Activated naive CD8-positive, alpha-beta T cell treated with anti-CD3 and anti-CD28 coated beads for 36 hours (primary cell): Measurements from ENCODE around the gene SMOC2. TPM values are rescaled to one million over a fixed set of nuclear protein-coding genes. Genes with fewer than 3 reads are reported as not detected.

Experiments
- DNase-seq: peaks from one replicate; pipeline ENCODE4 v3.0.0; 2021
- H3K27ac Mint-ChIP-seq: one replicate; pipeline ENCODE4 v1.8.0; 2022; ENCODE audit warnings: mild to moderate bottlenecking, moderate library complexity, mixed read lengths
- H3K27me3 Mint-ChIP-seq: one replicate; pipeline ENCODE4 v1.8.0; 2022; ENCODE audit warnings: mild to moderate bottlenecking, mixed read lengths
- H3K36me3 Mint-ChIP-seq: one replicate; pipeline ENCODE4 v1.8.0; 2021; ENCODE audit warnings: mild to moderate bottlenecking, mixed read lengths
- H3K4me1 Mint-ChIP-seq: one replicate; pipeline ENCODE4 v1.8.0; 2021; ENCODE audit warnings: mixed read lengths
- H3K4me3 Mint-ChIP-seq: one replicate; pipeline ENCODE4 v1.8.0; 2022; ENCODE audit warnings: mild to moderate bottlenecking, moderate library complexity, mixed read lengths
- H3K9me3 Mint-ChIP-seq: one replicate; pipeline ENCODE4 v1.8.0; 2022; ENCODE audit warnings: mixed read lengths
- total RNA-seq, 2 experiments: library from RNA; stranded (reverse); gene quantifications; one replicate each; pipeline ENCODE4 v1.2.3, GENCODE V29; 2021

The SMOC2 gene, protein sequence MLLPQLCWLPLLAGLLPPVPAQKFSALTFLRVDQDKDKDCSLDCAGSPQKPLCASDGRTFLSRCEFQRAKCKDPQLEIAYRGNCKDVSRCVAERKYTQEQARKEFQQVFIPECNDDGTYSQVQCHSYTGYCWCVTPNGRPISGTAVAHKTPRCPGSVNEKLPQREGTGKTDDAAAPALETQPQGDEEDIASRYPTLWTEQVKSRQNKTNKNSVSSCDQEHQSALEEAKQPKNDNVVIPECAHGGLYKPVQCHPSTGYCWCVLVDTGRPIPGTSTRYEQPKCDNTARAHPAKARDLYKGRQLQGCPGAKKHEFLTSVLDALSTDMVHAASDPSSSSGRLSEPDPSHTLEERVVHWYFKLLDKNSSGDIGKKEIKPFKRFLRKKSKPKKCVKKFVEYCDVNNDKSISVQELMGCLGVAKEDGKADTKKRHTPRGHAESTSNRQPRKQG
- not detected for total RNA-seq

DNA sequence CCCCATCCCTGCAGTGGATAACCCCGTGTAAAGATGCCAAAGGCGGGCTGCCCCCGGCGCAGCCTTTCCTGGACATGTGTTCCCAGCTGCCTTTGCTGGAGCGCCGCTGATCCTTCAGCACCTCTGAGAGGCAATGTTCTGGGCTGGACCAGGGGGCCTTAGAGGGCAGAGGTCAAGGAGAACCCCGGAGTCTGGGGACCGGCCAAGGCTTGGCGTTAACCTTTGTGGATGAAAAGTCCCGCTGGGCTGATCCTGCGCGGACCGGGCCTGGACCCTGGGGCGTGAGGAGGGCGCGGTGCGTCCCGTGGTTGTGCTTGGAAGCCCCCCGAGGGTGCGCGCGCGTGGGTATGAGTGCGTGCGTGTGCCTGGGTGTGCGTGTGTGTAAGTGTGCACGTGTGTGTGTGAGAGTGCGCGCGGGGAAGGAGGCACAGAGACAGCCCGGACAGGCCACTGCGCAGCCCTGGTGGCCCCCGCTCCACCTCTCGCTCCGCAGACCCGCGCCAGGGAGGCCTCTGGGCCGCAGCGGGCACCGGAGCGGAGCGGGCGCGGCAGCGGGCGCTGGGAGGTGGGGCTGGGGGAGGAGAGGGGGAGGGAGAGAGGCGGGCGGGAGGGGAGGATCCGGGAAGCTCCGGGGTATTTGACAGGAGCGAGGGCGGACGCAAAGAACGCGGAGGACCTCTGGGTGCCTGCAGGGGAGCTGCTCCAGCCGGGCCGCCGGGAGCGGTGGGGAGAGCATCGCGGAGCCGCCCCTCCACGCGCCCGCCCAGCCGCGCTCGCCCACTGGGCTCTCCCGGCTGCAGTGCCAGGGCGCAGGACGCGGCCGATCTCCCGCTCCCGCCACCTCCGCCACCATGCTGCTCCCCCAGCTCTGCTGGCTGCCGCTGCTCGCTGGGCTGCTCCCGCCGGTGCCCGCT is at the start of gene SMOC2:
Gene SMOC2 (plus strand): TSS at position 665 of the 914 bp plus-strand sequence. CDS start 187 bp downstream, at position 852.
- Mint-ChIP-seq H3K4me1 (no peaks in the 10 kb centered on the region), H3K9me3 (no peaks in the 10 kb centered on the region), H3K27me3 (peaks cover 75% of the 10 kb centered on the region), H3K36me3 (no peaks in the 10 kb centered on the region), H3K4me3 (no peak within 1 kb of the TSS), H3K27ac (no peak within 1 kb of the TSS)
- DNase-seq, result no peak

DNA sequence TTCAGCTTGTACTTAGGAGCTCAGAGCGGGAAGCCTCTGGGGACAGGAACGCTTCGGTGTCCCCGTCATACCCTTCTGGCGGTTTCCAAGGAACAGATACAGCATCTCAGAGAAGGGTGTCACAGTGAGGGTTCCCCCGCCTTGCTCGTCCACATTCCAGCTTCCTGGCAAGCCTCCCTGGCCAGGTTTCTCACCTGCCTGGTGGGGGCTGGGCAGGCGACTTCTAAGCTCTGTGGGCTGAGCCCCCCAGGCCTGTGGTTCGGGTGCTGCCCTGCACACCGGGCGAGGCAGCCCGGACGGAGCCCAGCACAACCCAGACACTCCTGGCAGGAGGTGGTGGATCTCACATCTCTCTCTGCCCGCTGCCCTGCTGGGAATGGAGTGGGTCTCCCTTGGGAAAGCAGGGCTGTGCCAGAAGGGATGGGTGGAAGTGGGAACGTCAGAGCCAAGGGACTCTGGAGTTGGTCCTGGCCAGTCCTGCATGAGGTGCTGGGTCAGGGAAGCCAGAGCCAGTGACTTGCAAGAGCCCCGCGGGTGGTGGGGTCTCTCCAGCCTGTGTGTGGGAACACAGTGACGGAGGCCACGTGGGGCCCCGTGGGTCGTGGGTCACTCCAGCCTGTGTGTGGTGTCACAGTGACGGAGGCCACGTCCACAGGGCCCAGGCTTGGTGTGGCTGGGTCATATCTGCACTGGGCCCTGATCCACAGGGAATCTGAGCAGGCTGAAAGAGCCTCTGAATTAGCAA is 47.7 kb upstream of the SMOC2 start:
- H3K4me3 Mint-ChIP-seq, result no peak overlapping the region
- peaks cover 9% of the 10 kb centered on the region for H3K27me3 Mint-ChIP-seq
- no peak overlapping the region for H3K27ac Mint-ChIP-seq
- H3K4me1 Mint-ChIP-seq, result no peaks in the 10 kb centered on the region
- no peak for DNase-seq
- H3K36me3 Mint-ChIP-seq, result no peaks in the 10 kb centered on the region
- no peaks in the 10 kb centered on the region for H3K9me3 Mint-ChIP-seq

DNA sequence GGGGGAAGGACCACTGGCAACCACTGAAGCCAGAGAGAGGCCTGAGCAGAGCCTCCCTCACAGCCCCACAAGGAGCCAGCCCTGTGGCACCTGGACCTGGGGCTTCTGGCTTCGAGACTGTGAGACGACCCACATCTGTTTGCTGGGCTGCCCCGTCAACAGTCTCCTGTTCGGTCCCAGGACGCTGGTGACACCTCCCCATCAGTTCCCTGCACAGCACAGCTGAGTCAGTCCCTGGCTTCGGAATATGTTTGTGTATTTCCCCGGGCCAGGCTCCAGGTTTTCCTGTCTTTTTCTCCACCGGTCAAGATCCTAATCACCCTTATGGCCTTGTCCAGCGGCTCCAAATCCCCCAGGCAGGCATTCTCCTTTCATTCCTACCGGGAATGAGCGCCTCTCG is 46.4 kb upstream of the SMOC2 start:
- Mint-ChIP-seq H3K4me3 (no peak overlapping the region), H3K9me3 (no peaks in the 10 kb centered on the region), H3K27ac (no peak overlapping the region), H3K4me1 (no peaks in the 10 kb centered on the region), H3K27me3 (peaks cover 9% of the 10 kb centered on the region), H3K36me3 (no peaks in the 10 kb centered on the region)
- DNase-seq, result no peak

DNA sequence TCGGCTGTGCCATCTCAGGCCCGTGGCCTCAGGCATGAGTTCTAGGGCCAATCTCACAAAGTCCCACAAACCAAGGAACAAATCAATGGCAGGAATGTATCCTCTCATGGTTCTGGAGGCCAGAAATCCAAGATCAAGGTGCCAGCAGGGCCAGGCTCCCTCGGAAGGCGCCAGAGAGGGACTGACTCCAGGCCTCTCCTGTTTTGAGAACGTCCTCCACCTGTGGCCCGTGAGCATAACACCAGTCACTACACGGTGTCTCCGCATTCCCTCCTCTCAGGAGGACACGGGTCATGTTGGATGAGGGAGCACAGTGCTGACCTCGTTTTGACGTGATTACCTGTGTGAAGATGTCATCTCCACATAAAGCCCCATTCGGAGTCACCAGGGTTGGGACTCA is 45.0 kb upstream of the SMOC2 start:
- H3K27me3 Mint-ChIP-seq, result peaks cover 9% of the 10 kb centered on the region
- no peak overlapping the region for H3K27ac Mint-ChIP-seq
- H3K4me3 Mint-ChIP-seq, result no peak overlapping the region
- no peaks in the 10 kb centered on the region for H3K36me3 Mint-ChIP-seq
- no peaks in the 10 kb centered on the region for H3K9me3 Mint-ChIP-seq
- no peaks in the 10 kb centered on the region for H3K4me1 Mint-ChIP-seq
- DNase-seq, result no peak

DNA sequence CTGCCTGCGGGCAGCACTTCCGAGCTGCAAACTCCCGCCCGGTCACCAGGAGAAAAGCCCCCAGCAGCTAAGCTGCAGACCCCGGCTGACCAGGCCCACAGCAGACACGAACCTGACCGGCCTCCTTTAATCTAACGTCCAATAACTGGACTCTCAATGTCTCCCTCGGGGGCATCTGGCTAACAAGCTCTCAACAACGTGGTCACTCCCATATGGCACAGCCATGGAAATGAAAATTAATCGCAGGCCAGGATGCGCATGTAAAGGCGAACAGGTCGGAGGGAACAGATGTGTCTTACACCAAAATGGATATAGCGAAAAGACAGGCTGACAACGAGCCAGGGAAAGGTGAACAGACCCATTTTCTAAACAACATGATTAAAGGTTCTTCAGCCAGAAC is 44.4 kb upstream of the SMOC2 start:
- H3K27me3 Mint-ChIP-seq, result peaks cover 9% of the 10 kb centered on the region
- no peaks in the 10 kb centered on the region for H3K36me3 Mint-ChIP-seq
- no peaks in the 10 kb centered on the region for H3K4me1 Mint-ChIP-seq
- DNase-seq, result no peak
- H3K27ac Mint-ChIP-seq, result no peak overlapping the region
- H3K4me3 Mint-ChIP-seq, result no peak overlapping the region
- H3K9me3 Mint-ChIP-seq, result no peaks in the 10 kb centered on the region

DNA sequence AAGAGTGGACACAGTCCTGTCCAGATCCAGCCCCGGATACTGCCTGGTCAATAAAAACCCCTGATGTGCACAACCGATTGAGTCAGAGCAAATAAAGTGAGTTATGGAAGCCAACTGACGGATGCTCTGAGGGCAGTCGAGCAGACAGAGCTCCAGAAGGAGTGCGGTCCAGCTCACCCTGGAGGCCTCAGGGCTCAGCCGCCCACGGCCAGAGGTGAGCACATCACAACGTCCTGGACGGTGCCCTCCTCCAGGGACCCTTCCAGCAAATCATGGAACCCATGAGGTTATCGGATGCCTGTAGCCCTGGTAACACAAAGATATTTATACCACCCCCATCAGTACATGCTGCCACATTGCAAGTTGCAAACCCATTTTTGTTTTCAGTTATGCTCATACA is 44.0 kb upstream of the SMOC2 start:
- DNase-seq, result no peak
- Mint-ChIP-seq H3K4me1 (no peaks in the 10 kb centered on the region), H3K4me3 (no peak overlapping the region), H3K9me3 (no peaks in the 10 kb centered on the region), H3K36me3 (no peaks in the 10 kb centered on the region), H3K27me3 (peaks cover 8% of the 10 kb centered on the region), H3K27ac (no peak overlapping the region)

DNA sequence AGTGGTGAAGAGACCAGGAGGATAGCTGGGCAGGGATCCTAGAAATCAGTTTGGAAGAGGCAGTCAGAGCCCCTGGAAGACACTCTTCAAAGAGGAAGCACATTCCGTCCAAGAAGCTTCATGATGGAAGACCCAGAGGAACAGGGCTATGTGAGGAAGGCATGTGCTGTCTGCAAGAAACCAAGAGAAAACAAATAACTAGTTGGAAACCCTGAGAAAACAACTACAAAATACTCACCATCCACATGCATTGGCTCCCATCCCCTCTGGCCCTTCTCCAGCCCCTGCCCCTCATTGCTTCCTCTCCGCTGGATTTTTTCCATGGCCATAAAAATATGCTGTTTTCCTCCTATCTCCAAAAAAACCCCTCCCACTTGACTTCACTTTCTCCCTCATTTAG is 40.9 kb upstream of the SMOC2 start:
- Mint-ChIP-seq H3K4me3 (no peak overlapping the region), H3K36me3 (no peaks in the 10 kb centered on the region), H3K27ac (no peak overlapping the region), H3K9me3 (no peaks in the 10 kb centered on the region), H3K27me3 (no peaks in the 10 kb centered on the region), H3K4me1 (no peaks in the 10 kb centered on the region)
- no peak for DNase-seq

DNA sequence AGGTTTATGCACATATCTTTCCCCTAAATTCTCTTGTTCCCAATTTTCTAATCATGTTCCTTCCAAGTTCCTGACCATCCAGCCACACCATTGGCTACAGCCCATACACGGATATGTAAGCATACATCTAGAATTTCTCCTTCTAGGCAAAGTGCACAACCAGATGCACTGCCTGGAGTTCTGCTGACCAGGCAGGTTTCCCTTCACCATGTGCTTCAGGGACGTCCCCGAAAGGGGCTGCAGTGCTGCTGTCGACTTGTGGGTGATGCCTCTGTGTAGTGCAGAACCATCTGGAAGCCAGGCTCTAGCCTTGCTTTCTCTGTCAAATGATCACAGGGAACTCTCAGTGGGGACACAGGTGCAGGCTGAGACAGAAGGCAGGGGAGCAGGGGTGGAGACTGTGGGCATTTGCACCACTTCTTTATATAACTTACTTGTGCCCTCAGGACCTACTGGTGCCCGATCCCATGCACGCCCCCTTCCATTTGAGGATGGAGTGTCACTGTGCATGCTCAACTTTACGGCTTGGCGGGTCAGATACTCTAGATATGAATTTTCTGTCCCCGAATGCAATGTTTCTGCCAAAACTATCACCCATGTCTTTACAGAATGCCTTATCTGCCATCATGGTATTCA is 37.5 kb upstream of the SMOC2 start:
- no peak overlapping the region for H3K4me3 Mint-ChIP-seq
- H3K27ac Mint-ChIP-seq, result no peak overlapping the region
- H3K9me3 Mint-ChIP-seq, result no peaks in the 10 kb centered on the region
- no peaks in the 10 kb centered on the region for H3K36me3 Mint-ChIP-seq
- no peaks in the 10 kb centered on the region for H3K27me3 Mint-ChIP-seq
- no peak for DNase-seq
- H3K4me1 Mint-ChIP-seq, result no peaks in the 10 kb centered on the region

DNA sequence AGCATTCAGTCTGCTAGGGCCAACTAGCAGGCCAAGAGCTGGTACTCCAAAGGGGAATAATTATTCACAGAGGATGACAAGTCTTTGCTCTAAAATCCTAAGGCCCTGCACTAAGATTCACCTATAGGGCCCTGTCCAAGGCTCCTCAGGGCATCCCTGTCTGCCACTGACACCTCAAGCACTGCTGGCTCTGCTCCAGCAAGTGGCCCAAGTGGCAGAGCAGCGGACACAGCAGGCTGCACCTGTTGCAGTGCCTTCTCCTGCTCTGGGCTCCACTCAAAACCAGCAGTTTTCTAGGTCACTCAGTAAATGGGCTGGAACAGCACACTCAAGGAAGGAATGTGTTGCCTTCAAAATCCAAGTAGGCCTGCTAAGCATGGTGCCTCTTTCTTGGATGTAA is 36.4 kb upstream of the SMOC2 start:
- Mint-ChIP-seq H3K4me1 (no peaks in the 10 kb centered on the region), H3K9me3 (no peaks in the 10 kb centered on the region), H3K27me3 (no peaks in the 10 kb centered on the region)

DNA sequence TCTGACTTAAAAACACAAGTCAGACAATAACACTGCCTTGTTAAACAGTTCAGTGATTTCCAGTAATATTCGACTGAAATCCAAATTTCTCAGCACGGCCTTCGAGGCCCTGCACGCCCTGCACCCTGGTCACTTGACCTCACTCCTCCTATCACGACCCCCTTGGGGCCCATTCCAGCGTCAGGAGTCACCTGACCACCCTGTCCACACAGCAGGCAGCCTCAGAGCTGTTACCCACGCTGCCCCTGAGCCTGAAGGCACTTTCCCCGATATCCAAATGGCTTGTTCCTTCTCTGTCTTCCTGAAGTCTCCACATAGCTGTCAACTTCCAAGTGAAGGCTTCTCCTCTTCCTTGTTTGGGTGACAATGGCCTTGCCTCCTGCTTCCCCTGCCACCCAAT is 33.1 kb upstream of the SMOC2 start:
- no peaks in the 10 kb centered on the region for H3K36me3 Mint-ChIP-seq
- no peak for DNase-seq
- no peaks in the 10 kb centered on the region for H3K4me1 Mint-ChIP-seq
- H3K27me3 Mint-ChIP-seq, result no peaks in the 10 kb centered on the region
- no peak overlapping the region for H3K4me3 Mint-ChIP-seq
- H3K9me3 Mint-ChIP-seq, result no peaks in the 10 kb centered on the region
- H3K27ac Mint-ChIP-seq, result no peak overlapping the region

More for the DNA sequence above, 36.4 kb upstream of the SMOC2 start:
- DNase-seq, result no peak
- H3K4me3 Mint-ChIP-seq, result no peak overlapping the region
- no peak overlapping the region for H3K27ac Mint-ChIP-seq
- no peaks in the 10 kb centered on the region for H3K36me3 Mint-ChIP-seq

DNA sequence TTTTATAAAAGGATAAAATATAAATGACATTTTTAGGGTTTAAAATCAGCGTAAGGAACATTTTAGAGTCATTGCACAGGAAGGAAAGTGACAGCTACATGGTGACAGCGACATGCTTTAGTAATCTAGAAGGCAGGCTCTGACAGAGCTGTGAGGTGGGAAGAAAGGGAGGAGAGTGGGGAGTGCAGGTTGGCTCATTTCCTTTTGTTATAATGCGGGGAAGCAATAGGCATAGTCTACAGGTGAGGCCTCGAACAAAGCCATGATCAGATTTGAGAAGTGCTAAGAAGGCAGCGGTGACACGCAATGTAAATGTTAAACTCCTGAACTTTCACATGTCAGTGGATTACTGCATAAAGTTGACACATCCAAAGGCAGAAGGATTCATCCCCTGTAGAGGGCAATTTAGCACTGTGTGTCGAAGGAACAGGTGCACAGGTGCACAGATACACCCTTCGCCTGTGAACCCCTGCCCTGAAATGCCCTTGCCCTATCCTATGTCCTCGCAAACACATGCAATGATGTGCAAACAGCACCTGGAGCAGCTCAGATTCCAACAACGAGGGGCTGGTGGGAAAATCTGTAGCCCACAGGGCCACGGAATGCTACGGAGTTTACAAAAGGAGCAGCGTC is 32.4 kb upstream of the SMOC2 start:
- no peaks in the 10 kb centered on the region for H3K27me3 Mint-ChIP-seq
- no peak overlapping the region for H3K4me3 Mint-ChIP-seq
- H3K4me1 Mint-ChIP-seq, result no peaks in the 10 kb centered on the region
- H3K27ac Mint-ChIP-seq, result no peak overlapping the region
- H3K36me3 Mint-ChIP-seq, result no peaks in the 10 kb centered on the region
- no peak for DNase-seq
- no peaks in the 10 kb centered on the region for H3K9me3 Mint-ChIP-seq

DNA sequence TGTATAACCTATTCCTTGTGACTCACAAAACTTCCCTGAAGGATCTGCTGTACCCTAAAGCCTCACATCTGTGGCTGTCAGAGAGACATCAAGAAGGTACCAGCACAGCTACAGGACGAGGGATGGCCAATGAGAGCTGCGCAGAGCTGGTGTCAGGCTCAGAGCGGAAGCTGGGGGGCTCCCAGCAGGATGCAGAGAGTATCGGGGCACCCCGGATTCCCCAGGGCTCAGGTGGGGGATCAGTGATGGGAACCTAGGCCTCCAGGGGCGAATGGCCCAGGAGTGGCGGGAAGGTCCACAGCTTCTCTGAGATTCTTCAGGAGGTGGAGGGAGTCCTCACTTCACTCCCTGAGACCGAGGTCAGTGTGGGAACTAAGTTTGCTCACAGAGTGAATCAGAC is 30.9 kb upstream of the SMOC2 start:
- no peak overlapping the region for H3K27ac Mint-ChIP-seq
- no peaks in the 10 kb centered on the region for H3K4me1 Mint-ChIP-seq
- H3K4me3 Mint-ChIP-seq, result no peak overlapping the region
- no peaks in the 10 kb centered on the region for H3K9me3 Mint-ChIP-seq
- no peak for DNase-seq
- no peaks in the 10 kb centered on the region for H3K27me3 Mint-ChIP-seq
- no peaks in the 10 kb centered on the region for H3K36me3 Mint-ChIP-seq

DNA sequence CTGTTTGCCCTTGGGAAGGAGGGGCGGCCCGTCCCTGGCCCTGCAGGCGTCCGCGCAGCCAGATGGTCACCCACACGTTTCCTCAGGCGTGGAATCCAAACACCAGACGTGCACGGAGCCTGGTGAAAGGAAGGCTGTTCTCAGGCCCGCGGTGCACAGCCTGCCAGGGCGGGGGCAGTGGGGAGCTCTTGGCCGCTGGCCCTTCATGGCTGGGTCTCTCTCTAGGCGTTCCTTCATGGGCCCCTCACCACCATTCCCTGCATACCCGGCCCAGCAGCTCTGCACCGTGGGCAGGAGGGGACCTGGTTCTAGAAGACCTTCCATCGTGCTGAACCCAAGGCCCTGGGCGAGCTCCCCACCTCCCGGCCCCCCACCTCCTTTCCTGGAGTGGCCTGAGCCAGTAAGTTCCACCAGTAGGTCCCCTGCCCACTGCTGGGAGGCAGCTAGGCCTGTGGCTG is 30.4 kb upstream of the SMOC2 start:
- no peak overlapping the region for H3K4me3 Mint-ChIP-seq
- H3K36me3 Mint-ChIP-seq, result no peaks in the 10 kb centered on the region
- no peaks in the 10 kb centered on the region for H3K27me3 Mint-ChIP-seq
- no peak overlapping the region for H3K27ac Mint-ChIP-seq
- DNase-seq, result no peak
- H3K4me1 Mint-ChIP-seq, result no peaks in the 10 kb centered on the region
- H3K9me3 Mint-ChIP-seq, result no peaks in the 10 kb centered on the region

DNA sequence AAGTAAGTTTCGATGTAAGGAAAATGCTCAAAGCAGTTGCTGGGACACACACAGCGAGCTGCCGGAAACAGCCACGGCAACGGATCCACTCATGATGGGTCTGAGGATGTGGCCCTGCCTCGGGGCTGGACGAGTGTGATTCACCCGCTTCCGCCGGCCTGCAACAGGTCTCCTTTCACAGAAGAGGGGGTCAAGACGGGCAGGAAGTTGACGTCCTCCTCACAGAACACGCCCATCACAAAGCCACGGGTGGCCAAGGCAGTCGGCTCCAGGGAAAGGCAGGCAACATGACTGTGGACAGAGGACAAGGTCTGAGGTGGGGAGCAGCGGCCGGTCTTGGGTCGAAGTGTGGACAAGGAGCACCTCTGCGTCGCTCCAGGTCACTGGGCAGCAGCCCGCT is 29.9 kb upstream of the SMOC2 start:
- H3K4me1 Mint-ChIP-seq, result no peaks in the 10 kb centered on the region
- DNase-seq, result no peak
- no peaks in the 10 kb centered on the region for H3K36me3 Mint-ChIP-seq
- H3K9me3 Mint-ChIP-seq, result no peaks in the 10 kb centered on the region
- H3K27me3 Mint-ChIP-seq, result no peaks in the 10 kb centered on the region
- no peak overlapping the region for H3K4me3 Mint-ChIP-seq
- no peak overlapping the region for H3K27ac Mint-ChIP-seq
